Measurements from ENCODE around the gene RPL7A. TPM values are rescaled to one million over a fixed set of nuclear protein-coding genes. Genes with fewer than 3 reads are reported as not detected.

Gene RPL7A
- total RNA-seq, 4 donors from 2014 or later = 1,757 to 2,575 (median 2,004) TPM

- H3K9me3 ChIP-seq = no peaks in the 10 kb centered on the region
- TF ChIP-seq, protein P1, sequence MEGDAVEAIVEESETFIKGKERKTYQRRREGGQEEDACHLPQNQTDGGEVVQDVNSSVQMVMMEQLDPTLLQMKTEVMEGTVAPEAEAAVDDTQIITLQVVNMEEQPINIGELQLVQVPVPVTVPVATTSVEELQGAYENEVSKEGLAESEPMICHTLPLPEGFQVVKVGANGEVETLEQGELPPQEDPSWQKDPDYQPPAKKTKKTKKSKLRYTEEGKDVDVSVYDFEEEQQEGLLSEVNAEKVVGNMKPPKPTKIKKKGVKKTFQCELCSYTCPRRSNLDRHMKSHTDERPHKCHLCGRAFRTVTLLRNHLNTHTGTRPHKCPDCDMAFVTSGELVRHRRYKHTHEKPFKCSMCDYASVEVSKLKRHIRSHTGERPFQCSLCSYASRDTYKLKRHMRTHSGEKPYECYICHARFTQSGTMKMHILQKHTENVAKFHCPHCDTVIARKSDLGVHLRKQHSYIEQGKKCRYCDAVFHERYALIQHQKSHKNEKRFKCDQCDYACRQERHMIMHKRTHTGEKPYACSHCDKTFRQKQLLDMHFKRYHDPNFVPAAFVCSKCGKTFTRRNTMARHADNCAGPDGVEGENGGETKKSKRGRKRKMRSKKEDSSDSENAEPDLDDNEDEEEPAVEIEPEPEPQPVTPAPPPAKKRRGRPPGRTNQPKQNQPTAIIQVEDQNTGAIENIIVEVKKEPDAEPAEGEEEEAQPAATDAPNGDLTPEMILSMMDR (IDR thresholded peaks at IDR 0.05) = no peak
- TF ChIP-seq EP300 (IDR thresholded peaks at IDR 0.05) = no peak
- no peak for TF ChIP-seq POLR2A (IDR thresholded peaks at IDR 0.05)
- WGBS, 2 donors = 18% methylated on average over 24 to 25 of the region's 25 CpGs
- no peak for DNase-seq (ENCODE audit: low spot score in 2 of 2)
- H3K36me3 ChIP-seq = peaks cover 0 to 70% (median 29%) of the 10 kb centered on the region in 3 donors
- H3K27me3 ChIP-seq = no peaks in the 10 kb centered on the region
- H3K27ac ChIP-seq = peak overlapping the region; percentile 74 to 96 (median 92)
- peaks cover 0 to 53% (median 24%) of the 10 kb centered on the region in 4 donors for H3K4me1 ChIP-seq
- H3K4me3 ChIP-seq = peak overlapping the region; percentile 74 to 99 (median 96)
Measured at GRCh38 chr9:133348718-133349573, 928 bp downstream of the RPL7A start.

GRCh38 chr9:133349965-133350616, 2.1 kb downstream of the RPL7A start:
- Histone ChIP-seq H3K4me1 (peaks cover 0 to 61% (median 28%) of the 10 kb centered on the region in 4 donors), H3K27ac (no peak overlapping the region), H3K27me3 (no peaks in the 10 kb centered on the region), H3K9me3 (no peaks in the 10 kb centered on the region), H3K4me3 (no peak overlapping the region), H3K36me3 (peaks cover 0 to 67% (median 27%) of the 10 kb centered on the region in 3 donors)
- DNase-seq (ENCODE audit: low spot score in 2 of 2) = no peak
- 84% methylated on average over 15 of the region's 15 CpGs for WGBS, 2 donors
- TF ChIP-seq, protein P1 (IDR thresholded peaks at IDR 0.05) = no peak
- TF ChIP-seq POLR2A (IDR thresholded peaks at IDR 0.05) (no peak), EP300 (IDR thresholded peaks at IDR 0.05) (no peak)

GRCh38 chr9:133351526-133351907, 3.5 kb downstream of the RPL7A start:
- WGBS, 2 donors = 75 to 82% methylated on average over 3 of the region's 3 CpGs
- Histone ChIP-seq H3K4me3 (no peak overlapping the region), H3K27ac (peak overlapping the region in 1 of 4 donors; percentile 44), H3K9me3 (no peaks in the 10 kb centered on the region), H3K36me3 (peaks cover 0 to 58% (median 27%) of the 10 kb centered on the region in 3 donors), H3K27me3 (no peaks in the 10 kb centered on the region), H3K4me1 (peaks cover 0 to 56% (median 30%) of the 10 kb centered on the region in 4 donors)
- TF ChIP-seq POLR2A (IDR thresholded peaks at IDR 0.05) = no peak
- no peak for TF ChIP-seq EP300 (IDR thresholded peaks at IDR 0.05)
- TF ChIP-seq, protein P1 (IDR thresholded peaks at IDR 0.05) = no peak
- DNase-seq (ENCODE audit: low spot score in 2 of 2) = no peak

- H3K4me1 ChIP-seq = peaks cover 0 to 54% (median 28%) of the 10 kb centered on the region in 4 donors
- WGBS, 2 donors = 71 to 75% methylated on average over 14 of the region's 14 CpGs
- peaks cover 0 to 58% (median 27%) of the 10 kb centered on the region in 3 donors for H3K36me3 ChIP-seq
Measured at GRCh38 chr9:133351908-133352634, 4.1 kb downstream of the RPL7A start.

More at GRCh38 chr9:133351908-133352634, 4.1 kb downstream of the RPL7A start:
- TF ChIP-seq, protein P1 (IDR thresholded peaks at IDR 0.05) = peak in 2 of 5 experiments; percentile 12 to 20
- TF ChIP-seq EP300 (IDR thresholded peaks at IDR 0.05) (no peak), POLR2A (IDR thresholded peaks at IDR 0.05) (no peak)
- Histone ChIP-seq H3K27me3 (no peaks in the 10 kb centered on the region), H3K27ac (peak overlapping the region in 1 of 4 donors; percentile 44), H3K4me3 (no peak overlapping the region), H3K9me3 (no peaks in the 10 kb centered on the region)
- no peak for DNase-seq (ENCODE audit: low spot score in 2 of 2)

Data from tibial nerve (tissue), 4 donors.